GM19467 (cell line): ENCODE data around the gene FPR1.

Experiments
- ATAC-seq: cut with Tn5 transposase; IDR thresholded peaks from one replicate; pipeline ENCODE4 v1.9.1; 2021; ENCODE audit warnings: mild to moderate bottlenecking, moderate library complexity; ENCODE audit not compliant: unreplicated experiment

The FPR1 gene, protein sequence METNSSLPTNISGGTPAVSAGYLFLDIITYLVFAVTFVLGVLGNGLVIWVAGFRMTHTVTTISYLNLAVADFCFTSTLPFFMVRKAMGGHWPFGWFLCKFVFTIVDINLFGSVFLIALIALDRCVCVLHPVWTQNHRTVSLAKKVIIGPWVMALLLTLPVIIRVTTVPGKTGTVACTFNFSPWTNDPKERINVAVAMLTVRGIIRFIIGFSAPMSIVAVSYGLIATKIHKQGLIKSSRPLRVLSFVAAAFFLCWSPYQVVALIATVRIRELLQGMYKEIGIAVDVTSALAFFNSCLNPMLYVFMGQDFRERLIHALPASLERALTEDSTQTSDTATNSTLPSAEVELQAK

DNA sequence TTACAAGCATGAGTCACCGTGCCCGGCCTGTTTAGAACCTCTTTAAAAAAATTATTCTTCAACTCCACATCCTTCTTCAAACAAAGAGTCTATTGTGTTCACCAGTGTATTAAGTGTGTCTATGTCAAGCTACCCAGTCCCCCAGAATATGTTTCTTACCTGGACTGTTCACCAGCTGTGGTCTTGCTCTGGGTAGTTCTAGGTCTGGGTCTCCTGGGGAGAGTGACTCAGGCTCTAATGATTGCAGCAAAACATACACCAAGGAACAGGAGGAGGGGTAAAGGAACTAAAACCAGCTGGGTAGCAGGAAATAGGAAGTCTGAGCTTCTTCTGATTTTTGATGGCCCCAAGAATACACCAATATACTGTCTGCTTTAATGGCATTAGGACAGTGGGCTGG lies at the start of gene FPR1:
Gene FPR1 (minus strand): TSS at position 224 of the 400 bp plus-strand sequence. CDS start 4,884 bp downstream, outside the sequence.
- ATAC-seq = no peak

DNA sequence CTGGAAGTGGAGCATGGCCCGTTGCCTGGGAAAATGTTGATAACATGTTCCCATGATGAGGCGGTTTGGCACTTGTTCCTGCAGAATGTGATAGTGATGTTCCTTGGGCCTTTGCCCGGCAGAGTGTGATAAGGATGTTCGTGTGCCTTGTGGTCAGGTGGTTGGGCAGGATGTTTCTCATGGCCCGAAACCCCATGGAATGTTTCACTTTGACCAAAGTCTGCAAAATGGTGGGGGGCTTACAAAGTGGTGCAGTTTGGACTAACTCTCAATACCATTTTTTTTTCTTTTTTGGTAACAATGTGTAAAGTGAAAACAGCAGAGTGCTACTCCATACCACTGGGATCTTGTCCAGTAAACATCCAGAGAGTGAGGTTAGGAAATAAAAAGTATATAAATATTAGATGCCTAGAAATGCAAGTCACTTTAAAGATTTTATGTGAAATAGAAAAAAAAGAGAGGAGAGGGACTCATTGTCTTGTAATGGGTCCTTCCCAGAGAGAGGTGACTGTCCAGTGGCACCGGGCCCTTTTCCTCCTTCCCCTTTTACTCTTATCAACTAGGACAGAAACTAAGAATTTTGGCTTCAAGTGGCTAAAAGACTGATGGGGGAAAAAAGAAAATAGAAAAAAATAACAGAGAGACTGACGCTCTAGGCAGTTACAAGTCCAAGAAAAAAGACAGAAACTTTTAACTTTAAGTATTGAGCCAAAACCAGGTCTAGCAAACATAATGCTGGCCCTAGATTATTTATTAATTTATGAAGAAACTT lies 49.0 kb upstream of the FPR1 start:
- ATAC-seq = no peak

DNA sequence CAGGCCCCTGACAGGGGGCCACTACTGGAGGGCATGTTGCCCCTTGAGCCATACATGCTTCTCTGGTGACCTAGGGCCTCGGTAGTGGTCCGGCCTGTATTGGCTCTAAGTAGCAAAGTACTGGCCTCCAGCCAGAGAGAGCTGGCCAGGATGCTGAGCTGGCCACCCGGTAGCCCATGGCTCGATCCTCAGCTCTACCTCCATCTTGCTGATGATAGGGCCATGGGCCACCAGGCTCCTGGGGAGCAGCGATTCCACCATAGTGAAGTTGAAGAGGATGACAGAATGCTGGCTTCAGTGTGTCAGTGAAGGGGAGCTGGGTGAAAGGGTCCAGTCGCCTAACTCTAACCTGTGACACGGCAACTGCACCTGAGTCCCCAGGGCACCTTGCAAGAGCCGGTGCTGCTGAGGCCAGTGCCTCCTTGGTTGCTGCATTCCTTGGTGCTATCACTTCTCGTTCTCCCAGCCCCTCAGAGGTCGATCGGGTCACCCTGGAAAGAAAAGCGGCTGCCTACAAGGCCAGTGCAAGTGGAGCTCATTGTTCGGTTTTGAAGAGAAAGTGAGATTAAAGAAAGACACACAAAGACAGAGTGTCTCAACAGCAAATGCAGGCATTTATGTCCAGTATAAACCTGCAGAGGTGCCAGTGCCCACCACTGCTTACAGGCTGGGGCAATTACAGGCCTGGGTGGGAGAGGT lies 48.2 kb upstream of the FPR1 start:
- no peak for ATAC-seq

DNA sequence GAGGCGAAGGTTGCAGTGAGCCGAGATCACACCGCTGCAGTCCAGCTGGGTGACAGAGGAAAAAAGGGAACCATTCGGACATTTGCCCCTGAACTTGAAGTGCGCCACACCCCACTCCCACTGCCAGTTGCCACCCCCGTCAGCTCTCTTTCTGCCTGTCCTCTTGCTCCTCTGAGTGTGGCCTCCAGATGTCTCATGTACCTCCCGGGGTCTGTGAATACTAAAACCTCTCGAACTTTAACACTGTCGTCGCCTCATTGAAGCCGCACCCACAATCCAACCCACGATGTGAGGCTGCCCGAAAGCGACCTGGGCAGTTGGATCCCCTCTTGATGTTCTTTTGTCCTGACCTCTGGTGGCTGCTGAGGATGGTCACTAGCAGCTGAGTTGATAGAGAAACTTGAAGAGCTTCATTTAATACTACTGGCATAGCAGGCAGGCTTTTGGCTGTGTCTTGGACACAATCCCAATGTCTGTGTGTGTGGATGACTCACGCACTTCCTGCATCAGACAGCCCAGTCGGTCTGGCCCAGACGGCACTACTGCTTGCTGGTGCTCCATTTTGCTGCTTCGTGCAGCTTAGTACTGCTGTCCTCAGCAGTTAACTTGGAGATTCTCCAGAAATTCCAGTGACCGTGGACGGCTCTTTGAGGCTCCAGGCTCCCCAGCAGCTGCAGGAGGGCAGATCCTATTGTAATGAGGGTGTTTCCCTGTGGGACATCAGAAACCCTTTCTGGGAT lies 47.5 kb upstream of the FPR1 start:
- no peak for ATAC-seq

DNA sequence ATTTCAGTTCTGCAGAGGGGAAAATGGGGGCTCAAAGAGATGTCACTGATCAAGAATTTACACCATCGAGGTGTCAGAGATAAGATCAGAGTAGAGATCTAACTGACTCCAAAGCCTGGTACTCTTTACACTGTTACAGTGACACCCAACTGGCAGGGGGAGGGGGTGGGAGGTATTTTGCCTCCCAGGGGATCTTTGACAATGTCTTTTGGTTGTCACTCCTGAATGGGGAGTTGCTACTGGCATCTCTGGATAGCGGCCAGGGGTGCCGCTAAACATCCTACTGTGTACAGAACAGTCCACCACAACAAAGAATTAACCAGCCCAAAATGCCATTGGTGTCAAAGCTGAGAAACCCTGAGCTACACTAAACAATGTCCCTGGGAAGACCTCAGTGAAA lies 46.4 kb upstream of the FPR1 start:
- ATAC-seq = no peak

DNA sequence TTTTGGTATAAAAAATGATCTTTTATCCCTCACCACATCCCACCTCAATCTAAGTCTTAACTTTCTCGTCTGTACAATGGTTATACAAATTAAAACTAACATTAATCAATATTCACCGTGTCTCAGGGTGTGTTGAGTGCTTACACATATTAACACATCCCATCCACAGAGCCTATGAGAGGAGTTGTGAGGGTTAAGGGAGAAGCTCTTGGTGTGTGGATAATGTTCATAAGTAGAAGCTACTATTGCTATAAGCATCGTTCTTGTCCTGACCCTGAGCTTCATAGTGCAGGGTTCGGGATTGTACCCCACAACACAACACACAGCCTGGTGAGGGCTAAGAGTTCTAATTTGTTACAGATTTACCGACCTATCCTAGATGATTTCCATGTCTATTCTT lies 45.8 kb upstream of the FPR1 start:
- no peak for ATAC-seq

DNA sequence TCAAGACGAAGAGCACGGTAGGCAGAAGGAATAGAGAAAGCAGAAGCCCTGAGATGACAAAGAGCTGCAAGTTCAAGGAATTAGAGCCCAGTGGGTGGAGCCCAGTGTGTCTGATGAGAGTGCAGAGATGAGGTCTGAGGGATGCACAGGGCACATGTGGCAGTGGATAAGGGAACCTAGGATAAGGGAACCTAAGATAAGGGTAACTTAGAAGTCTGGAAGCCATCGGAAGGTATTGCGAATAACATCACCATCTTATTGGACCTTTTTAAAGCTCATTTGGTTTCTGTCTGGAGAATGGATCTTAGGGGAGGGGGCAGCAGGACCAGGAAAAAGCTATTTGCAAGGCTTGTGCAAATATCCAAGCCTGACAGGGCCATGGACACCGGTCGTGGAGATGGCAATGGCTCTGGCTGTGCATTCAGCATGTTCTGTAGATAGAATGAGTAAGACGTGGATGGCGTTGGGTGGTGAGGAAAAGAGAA lies 44.6 kb upstream of the FPR1 start:
- no peak for ATAC-seq

DNA sequence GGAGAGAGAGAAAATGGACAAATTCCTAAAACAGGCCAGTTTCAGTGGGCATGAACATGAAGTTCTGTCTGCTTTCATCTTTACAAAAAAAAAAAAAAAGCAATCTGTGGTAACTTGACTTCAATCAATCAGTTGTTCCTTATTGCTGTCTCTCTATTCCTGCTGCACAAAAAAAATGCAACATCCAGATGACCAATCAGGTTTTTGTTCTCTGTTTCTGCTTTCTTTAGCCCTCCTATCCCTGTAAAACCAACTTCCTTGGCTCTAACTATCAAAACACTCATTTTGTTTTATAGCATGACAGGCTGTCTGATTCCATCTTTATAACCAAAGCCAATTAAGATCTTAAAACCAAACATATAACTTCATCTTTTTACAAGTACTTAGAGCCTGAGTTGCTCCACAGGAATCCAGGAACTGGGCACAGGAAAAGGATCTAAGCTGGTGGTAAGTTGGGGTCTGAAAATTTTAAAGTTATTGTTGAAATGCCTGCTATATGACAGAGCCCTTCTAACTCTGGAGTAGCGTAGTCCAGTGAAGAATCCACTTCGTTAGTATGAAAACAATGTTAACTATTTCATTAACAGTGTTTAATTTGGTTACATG lies 43.3 kb upstream of the FPR1 start, which contains the start of gene FPR3:
Gene FPR3 (plus strand): TSS at position 273 of the 606 bp plus-strand sequence. CDS start 28,592 bp downstream, outside the sequence.
- ATAC-seq = no peak

DNA sequence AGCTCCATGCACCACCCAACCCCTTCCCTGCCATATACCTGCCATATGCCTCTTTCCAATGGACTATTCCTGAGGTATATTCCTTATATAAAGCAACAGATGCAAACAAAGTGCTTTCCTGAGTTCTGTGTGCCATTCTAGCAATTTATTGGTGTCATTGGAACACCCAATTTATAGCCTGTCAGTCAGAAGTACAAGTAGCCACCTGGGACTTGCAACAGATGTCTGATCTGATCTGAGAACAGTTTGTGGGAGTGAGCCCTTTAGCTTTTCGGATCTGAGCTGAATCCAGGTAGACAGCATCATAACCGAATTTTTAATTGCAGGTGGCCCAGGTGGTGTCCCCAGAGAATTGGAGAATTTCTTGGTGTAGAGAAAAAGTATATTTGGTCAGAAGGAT lies 42.3 kb upstream of the FPR1 start:
- no peak for ATAC-seq

DNA sequence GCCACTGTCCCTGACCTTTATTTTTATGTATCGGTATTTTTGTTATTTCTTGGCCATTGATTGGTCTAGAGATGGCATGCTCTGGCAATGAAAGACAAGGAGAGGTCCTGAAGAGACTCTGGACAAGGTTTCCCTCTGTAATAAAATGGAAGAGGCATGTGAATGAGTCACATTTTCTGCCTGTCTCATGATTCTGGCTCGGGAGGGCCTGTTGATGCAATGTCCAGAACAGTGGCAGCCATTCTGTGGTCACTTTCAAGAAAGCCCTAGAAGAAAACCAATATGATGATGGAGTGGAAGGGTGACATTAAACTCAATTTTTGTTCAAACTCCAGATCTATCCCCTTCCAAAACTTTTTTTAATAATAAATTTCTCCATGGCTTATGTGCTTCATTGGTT lies 41.3 kb upstream of the FPR1 start:
- ATAC-seq = no peak

DNA sequence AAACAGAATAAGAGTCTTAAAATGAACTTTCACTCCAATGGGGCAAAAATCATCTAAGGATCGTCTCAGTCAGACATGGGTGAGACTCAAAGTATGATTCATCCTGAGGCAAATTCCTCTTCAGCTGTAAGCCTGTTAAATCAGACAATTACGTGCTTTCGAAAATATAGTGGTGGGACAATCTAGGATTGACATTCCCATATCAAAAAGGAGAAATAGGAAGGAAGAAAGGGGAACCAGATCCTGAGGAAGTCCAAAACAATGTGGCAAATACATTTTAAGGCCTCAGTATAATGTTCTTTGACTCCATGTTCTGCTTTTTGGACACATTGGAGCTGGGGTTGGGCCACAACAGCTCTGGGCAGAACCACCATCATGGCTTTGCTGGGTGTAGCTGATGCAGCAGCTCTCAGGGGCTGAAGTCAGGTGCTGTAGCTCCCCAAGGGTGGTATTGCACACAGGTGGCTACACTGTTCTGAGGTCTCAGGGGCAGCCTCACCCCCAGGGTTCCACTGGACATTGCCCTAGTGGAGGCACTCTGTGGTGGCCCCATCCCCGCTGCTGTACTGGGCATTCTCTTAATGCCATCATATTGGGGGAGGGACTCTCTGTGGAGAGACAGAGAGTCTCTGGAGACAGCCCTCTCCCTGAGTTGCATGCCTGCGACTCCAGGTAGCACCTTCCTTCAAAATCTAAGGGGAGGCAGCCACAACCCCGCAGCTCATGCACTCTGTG lies 37.5 kb upstream of the FPR1 start:
- ATAC-seq = no peak

DNA sequence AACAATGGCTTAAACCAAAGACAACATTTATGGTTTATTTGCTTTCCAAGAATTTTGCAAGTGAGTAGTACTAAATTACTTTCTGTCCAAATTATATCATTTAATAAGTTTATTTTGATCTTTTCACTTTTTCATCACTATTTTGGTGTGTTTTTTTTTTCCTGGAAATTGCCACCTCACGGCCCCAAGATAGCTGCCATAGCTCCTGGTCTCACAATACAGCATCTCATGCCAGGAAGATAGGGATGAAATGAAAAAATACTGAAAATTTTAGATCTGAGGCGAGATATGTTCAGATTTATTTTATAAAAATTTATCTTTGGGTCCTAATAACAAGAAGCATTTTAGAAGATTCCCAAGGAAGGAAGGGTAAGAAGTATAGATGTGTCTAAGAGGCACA lies 36.4 kb upstream of the FPR1 start:
- ATAC-seq = no peak

DNA sequence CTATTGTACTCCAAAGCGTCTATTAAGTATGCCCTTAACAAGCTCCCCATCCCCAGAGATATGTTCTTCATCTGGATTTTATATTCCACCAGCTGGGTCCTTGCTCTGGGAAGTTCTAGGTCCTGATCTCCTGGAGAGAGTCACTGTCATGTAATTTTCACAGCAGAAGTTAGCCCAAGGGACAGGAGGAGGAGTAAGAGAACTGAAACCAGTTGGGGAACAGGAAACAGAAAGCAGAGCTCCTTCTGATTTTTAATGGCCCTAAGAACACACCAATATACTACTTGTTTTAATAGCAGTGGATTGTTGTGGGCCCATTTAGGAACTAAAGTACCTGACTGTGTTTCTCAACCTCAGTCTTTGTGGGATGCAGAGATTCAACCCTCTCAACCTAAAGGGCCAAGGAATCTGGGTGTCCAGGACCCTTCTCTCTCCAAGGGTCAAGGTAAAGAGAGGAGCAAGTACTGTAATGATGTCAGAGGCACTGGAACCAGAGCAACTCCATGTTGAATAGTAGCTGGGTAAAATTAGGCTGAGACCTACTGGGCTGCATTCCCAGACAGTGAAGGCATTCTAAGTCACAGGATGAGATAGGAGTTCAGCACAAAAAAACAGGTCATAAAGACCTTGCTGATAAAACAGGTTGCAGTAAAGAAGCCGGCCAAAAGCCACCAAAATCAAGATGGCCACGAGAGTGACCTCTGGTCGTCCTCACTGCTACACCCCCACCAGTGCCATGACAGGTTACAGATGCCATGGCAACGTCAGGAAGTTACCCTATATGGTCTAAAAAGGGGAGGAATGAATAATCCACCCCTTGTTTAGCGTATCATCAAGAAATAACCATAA lies 35.2 kb upstream of the FPR1 start:
- no peak for ATAC-seq

DNA sequence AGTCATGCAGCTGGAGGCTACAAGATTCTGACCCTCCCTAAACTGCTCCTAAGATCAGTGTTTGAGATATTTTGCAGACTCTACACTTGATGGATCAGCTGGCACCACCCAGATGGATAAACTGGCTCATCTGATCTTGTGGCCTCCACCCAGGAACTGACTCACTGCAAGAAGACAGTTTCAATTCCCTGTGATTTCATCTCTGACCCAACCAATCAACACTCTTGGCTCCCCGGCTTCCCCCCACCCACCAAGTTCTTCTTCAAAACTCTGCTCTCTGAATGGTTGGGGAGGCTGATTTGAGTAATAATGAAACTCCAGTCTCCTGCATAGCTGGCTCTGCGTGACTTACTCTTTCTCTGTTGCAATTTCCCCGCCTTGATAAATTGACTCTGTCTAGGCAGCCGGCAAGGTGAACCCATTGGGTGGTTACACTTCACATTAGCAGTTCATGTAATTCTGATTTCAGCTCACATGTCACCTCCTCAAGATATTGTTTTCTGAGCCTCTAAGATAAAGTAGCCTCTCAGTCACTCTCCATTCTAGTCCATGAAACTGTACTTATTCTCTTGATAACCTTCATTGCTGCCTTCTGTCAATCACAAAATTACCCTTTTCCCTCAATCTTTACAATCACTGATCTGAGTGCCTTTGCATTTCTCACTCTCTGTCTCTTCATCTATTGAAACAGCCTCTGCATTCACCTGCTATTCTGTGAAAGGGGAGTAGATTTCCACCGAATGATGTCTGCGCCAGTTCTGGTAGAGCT lies 33.4 kb upstream of the FPR1 start:
- no peak for ATAC-seq

DNA sequence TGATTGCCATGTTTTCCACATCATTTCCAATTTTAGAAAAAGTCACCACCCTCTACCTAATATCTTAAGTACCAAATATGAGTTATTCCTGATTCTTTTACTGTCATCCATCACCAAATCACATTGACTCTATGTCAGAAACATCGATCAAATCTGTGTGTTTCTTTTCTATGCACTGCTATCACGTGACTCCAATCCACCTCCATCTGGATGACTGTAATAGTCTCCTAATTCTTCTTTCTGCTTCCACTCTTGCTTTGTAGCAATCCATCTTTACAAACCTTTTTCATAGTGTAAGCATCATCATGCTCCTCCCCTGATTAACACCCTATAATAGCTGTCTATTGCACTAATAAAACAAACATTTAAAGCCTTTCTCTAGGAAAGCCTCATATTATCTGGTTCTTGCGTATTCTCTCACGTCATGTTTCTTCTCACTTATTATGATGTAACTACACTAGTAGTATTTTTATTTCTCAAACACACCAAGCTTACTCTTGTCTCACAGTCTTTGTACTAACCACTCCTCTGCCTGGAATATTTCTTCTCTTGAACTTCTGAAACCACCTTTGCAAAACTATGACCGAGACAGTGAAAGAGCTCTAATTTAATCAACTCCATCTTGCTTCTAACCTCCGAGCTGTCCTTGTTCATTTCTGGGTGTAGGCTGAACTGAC lies 32.6 kb upstream of the FPR1 start:
- ATAC-seq = no peak

DNA sequence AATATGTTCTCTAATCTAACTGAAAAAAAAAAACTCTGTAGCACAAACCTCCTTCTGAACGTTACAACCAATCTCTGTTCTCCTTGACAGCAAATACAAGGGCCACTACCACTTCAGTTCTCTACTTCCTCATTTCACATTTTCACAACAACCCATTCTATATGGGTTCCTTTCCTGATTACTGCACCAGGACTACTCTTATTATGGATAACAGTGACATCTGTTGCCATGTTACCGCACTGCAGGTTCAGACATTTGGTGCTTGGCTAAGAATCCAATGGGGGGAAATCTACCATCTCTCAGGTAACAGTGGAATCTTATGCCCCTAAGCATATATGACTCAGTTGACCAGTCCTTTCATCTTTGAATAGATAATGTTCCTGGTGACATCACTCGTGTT lies 31.7 kb upstream of the FPR1 start:
- no peak for ATAC-seq

DNA sequence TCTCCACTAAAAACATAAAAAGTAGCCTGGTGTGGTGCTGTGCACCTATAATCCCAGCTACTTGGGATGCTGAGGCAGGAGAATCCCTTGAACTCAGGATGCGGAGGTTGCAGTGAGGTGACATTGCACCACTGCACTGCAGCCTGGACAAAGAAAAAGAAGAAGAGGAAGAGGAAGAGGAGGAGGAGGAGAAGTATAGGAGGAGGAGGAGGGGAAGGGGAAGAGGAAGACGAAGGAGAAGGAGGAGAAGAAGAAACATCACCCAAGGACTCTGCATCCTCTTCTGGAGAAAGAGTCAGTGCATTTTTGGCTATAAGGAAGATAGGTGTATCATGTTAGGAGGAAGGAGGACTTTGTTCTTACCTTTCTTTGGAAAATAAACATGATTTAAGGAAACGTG lies 30.3 kb upstream of the FPR1 start:
- ATAC-seq = no peak

DNA sequence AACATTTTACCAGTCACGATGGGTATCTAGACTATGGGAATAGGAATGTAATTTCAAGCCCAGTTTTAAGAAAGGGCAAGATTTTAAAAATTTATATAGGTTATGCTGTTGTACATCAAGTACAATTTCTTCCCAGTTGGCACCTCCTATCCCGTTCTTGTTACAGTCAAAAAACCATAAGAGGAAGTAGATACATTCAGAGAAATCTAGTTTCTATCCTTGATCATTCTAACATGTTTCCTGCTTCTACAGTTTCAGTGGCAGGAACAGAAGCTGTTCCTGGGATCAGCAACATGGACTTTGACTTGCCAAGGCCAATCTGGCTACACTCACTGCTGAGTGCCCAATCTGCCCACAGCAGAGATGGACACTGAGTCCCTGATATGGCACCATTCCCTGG lies 28.6 kb upstream of the FPR1 start:
- no peak for ATAC-seq
